GM12878 (cell line): ENCODE measurements around the gene CLEC2A.

Source experiments
- KDM1A ChIP-seq: fragments of 200-600 bp; sonication (generic); IDR thresholded peaks from 2 replicates; pipeline ENCODE4 v1.6.1; 2016; ENCODE audit warnings: borderline replicate concordance
- TF ChIP-seq, protein P1 (sequence below), 3 experiments: IDR thresholded peaks in 2 of 3; conservative IDR thresholded peaks in 1 of 3; 2 replicates each; pipeline ENCODE4 v1.5.1; 2011; ENCODE audit warnings: low read depth in 3 of 3, low read length in 3 of 3, mild to moderate bottlenecking in 3 of 3, control low read depth in 2 of 3, moderate library complexity in 2 of 3, inconsistent platforms in 1 of 3, mixed read lengths in 1 of 3; ENCODE audit not compliant: control insufficient read depth in 2 of 3, insufficient read depth in 1 of 3; ENCODE audit errors: extremely low read depth in 1 of 3
- TF ChIP-seq, protein P2 (sequence below): IDR thresholded peaks from 2 replicates; pipeline ENCODE4 v1.6.1; 2012; ENCODE audit warnings: mild to moderate bottlenecking, low read depth, low read length
- TF ChIP-seq, protein P3 (sequence below): fragments of 450-650 bp; IDR thresholded peaks from 2 replicates; pipeline ENCODE4 v1.6.1; 2017; ENCODE audit warnings: mild to moderate bottlenecking

DNA sequence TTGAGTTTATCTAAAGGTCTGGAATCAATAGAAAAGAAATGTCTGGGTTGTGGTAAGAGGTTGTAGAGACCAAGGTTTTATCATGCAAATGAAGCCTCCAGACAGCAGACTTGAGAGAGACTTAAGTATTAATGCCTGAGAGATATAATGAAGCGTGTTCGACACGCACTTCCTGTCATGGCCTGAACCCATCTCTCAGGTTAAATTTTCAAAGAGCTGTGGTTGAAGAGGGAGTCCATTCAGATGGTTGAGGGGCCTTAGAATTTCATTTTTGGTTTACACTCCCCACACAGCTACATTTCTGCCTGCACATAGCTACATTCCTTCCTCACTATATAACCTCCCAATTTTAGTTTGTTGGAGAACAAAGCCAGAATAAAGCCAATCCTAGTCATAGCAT, 28.9 kb upstream of the CLEC2A start:
- TF ChIP-seq, protein P1, sequence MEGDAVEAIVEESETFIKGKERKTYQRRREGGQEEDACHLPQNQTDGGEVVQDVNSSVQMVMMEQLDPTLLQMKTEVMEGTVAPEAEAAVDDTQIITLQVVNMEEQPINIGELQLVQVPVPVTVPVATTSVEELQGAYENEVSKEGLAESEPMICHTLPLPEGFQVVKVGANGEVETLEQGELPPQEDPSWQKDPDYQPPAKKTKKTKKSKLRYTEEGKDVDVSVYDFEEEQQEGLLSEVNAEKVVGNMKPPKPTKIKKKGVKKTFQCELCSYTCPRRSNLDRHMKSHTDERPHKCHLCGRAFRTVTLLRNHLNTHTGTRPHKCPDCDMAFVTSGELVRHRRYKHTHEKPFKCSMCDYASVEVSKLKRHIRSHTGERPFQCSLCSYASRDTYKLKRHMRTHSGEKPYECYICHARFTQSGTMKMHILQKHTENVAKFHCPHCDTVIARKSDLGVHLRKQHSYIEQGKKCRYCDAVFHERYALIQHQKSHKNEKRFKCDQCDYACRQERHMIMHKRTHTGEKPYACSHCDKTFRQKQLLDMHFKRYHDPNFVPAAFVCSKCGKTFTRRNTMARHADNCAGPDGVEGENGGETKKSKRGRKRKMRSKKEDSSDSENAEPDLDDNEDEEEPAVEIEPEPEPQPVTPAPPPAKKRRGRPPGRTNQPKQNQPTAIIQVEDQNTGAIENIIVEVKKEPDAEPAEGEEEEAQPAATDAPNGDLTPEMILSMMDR (IDR thresholded peaks at IDR 0.05 in 2 of 3, conservative IDR thresholded peaks at IDR 0.05 in 1 of 3; ENCODE audit: control insufficient read depth in 2 of 3, extremely low read depth in 1 of 3, insufficient read depth in 1 of 3, low read depth in 3 of 3, low read length in 3 of 3): no peak
- no peak for TF ChIP-seq KDM1A
- TF ChIP-seq, protein P2, sequence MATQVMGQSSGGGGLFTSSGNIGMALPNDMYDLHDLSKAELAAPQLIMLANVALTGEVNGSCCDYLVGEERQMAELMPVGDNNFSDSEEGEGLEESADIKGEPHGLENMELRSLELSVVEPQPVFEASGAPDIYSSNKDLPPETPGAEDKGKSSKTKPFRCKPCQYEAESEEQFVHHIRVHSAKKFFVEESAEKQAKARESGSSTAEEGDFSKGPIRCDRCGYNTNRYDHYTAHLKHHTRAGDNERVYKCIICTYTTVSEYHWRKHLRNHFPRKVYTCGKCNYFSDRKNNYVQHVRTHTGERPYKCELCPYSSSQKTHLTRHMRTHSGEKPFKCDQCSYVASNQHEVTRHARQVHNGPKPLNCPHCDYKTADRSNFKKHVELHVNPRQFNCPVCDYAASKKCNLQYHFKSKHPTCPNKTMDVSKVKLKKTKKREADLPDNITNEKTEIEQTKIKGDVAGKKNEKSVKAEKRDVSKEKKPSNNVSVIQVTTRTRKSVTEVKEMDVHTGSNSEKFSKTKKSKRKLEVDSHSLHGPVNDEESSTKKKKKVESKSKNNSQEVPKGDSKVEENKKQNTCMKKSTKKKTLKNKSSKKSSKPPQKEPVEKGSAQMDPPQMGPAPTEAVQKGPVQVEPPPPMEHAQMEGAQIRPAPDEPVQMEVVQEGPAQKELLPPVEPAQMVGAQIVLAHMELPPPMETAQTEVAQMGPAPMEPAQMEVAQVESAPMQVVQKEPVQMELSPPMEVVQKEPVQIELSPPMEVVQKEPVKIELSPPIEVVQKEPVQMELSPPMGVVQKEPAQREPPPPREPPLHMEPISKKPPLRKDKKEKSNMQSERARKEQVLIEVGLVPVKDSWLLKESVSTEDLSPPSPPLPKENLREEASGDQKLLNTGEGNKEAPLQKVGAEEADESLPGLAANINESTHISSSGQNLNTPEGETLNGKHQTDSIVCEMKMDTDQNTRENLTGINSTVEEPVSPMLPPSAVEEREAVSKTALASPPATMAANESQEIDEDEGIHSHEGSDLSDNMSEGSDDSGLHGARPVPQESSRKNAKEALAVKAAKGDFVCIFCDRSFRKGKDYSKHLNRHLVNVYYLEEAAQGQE: no peak
- TF ChIP-seq, protein P3, sequence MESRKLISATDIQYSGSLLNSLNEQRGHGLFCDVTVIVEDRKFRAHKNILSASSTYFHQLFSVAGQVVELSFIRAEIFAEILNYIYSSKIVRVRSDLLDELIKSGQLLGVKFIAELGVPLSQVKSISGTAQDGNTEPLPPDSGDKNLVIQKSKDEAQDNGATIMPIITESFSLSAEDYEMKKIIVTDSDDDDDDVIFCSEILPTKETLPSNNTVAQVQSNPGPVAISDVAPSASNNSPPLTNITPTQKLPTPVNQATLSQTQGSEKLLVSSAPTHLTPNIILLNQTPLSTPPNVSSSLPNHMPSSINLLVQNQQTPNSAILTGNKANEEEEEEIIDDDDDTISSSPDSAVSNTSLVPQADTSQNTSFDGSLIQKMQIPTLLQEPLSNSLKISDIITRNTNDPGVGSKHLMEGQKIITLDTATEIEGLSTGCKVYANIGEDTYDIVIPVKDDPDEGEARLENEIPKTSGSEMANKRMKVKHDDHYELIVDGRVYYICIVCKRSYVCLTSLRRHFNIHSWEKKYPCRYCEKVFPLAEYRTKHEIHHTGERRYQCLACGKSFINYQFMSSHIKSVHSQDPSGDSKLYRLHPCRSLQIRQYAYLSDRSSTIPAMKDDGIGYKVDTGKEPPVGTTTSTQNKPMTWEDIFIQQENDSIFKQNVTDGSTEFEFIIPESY: no peak
